Fibroblast of lung (primary cell): ENCODE results near the gene FAM227A. TPM values are rescaled to one million over a fixed set of nuclear protein-coding genes. Genes with fewer than 3 reads are reported as not detected.

Experiments used
- DNase-seq, 2 donors: peaks; one replicate each; pipeline versions ENCODE4 v3.0.0 to v3.0.0-alpha.2; 2010; ENCODE audit warnings: low read depth in 2 of 2
- H2AFZ ChIP-seq: 2 replicates; pipeline ENCODE4 v1.5.1; 2012; ENCODE audit warnings: low read length, control low read depth, inconsistent platforms
- H3K27ac ChIP-seq: 2 replicates; pipeline ENCODE4 v1.5.1; 2011; ENCODE audit warnings: low read length, control low read depth; ENCODE audit not compliant: insufficient read depth
- H3K27me3 ChIP-seq: 2 replicates; pipeline ENCODE4 v1.5.1; 2011; ENCODE audit warnings: mild to moderate bottlenecking, low read length; ENCODE audit not compliant: control insufficient read depth, insufficient read depth
- H3K36me3 ChIP-seq: 2 replicates; pipeline ENCODE4 v1.5.1; 2011; ENCODE audit warnings: low read length; ENCODE audit not compliant: control insufficient read depth, insufficient read depth
- H3K4me1 ChIP-seq: 2 replicates; pipeline ENCODE4 v1.5.1; 2011; ENCODE audit warnings: low read length; ENCODE audit not compliant: control insufficient read depth, insufficient read depth; ENCODE audit errors: extremely low read depth
- H3K4me2 ChIP-seq: 2 replicates; pipeline ENCODE4 v1.5.1; 2011; ENCODE audit warnings: low read length, control low read depth; ENCODE audit not compliant: insufficient read depth; ENCODE audit errors: extremely low read depth
- H3K4me3 ChIP-seq, 4 experiments: fragments of 200-600 bp in 1 of 4; sonication (generic) in 1 of 4; replicated peaks in 1 of 4; 2 replicates each; pipeline ENCODE4 v1.5.1; 2011 to 2016; ENCODE audit warnings: low read length in 4 of 4, low read depth in 3 of 4, mild to moderate bottlenecking in 3 of 4, control low read depth in 2 of 4, inconsistent platforms in 1 of 4, mixed read lengths in 1 of 4; ENCODE audit not compliant: insufficient read depth in 1 of 4; ENCODE audit errors: control extremely low read depth in 1 of 4
- H3K79me2 ChIP-seq: 2 replicates; pipeline ENCODE4 v1.5.1; 2012; ENCODE audit warnings: mild to moderate bottlenecking, low read length, inconsistent platforms; ENCODE audit not compliant: control insufficient read depth, insufficient read depth
- H3K9ac ChIP-seq: 2 replicates; pipeline ENCODE4 v1.5.1; 2011; ENCODE audit warnings: mild to moderate bottlenecking, low read length, control low read depth; ENCODE audit not compliant: insufficient read depth
- H3K9me3 ChIP-seq: 2 replicates; pipeline ENCODE4 v1.5.1; 2012; ENCODE audit warnings: low read depth, low read length; ENCODE audit not compliant: control insufficient read depth, insufficient read depth
- H4K20me1 ChIP-seq: 2 replicates; pipeline ENCODE4 v1.5.1; 2011; ENCODE audit warnings: low read length; ENCODE audit not compliant: control insufficient read depth, insufficient read depth; ENCODE audit errors: extremely low read depth
- EZH2 ChIP-seq: IDR thresholded peaks from 2 replicates; pipeline ENCODE4 v1.5.1; 2012; ENCODE audit warnings: low read length, control low read depth, mild to moderate bottlenecking; ENCODE audit errors: missing control alignments
- polyA plus RNA-seq, 2 donors: library from polyadenylated mRNA; depleted of rRNA in 1 of 2; stranded (reverse) in 1 of 2; unstranded in 1 of 2; fragments of >200 nt; gene quantifications; 2 replicates each; pipeline ENCODE4 v1.2.1, GENCODE V29; 2011 to 2012; ENCODE audit warnings: missing spikeins in 1 of 2
- total RNA-seq: library from RNA; depleted of rRNA; stranded (reverse); fragments of >200 nt; gene quantifications from 2 replicates; pipeline ENCODE4 v1.2.1, GENCODE V29; 2014
- TF ChIP-seq, protein P1 (sequence below), 2 donors: IDR thresholded peaks in 1 of 2; conservative IDR thresholded peaks in 1 of 2; 1 replicate in 1 of 2; 2 replicates in 1 of 2; pipeline ENCODE4 v1.5.1; 2011 to 2012; ENCODE audit warnings: low read length in 2 of 2, control low read depth in 1 of 2, inconsistent platforms in 1 of 2, low read depth in 1 of 2, mild to moderate bottlenecking in 1 of 2

The FAM227A gene
- total and polyA plus RNA-seq, 2 donors (not counting 1 experiment from before 2014, with no cell fraction given), result 0.66 to 0.69 TPM

DNA sequence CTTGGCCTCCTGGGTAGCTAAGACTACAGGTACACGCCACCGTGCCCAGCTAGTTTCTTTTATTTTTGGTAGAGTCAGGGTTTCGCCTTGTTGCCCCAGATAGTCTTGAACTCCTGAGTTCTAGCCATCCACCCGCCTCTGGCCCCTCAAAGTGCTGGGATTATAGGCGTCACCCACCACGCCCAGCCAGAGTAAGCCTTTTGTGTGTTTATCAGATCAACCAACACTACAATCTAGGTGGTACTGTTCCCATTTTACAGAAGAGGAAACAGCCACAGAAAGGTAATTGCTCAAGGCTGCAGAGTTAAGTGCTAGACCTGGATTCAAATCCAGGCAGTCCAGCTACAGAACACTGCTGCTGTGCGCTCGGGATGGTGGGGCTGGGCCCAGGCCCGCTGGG is 28.7 kb upstream of the FAM227A start:
- H3K4me1 ChIP-seq, result peaks cover 3% of the 10 kb centered on the region
- peaks cover 12% of the 10 kb centered on the region for H3K79me2 ChIP-seq
- no peaks in the 10 kb centered on the region for H3K9me3 ChIP-seq
- no peak for DNase-seq
- H3K4me2 ChIP-seq, result no peak overlapping the region
- H2AFZ ChIP-seq, result no peak overlapping the region
- TF ChIP-seq EZH2, result no peak
- no peaks in the 10 kb centered on the region for H3K27me3 ChIP-seq
- H3K4me3 ChIP-seq, result no peak overlapping the region
- H3K9ac ChIP-seq, result no peak overlapping the region
- no peaks in the 10 kb centered on the region for H4K20me1 ChIP-seq
- H3K36me3 ChIP-seq, result peaks cover 26% of the 10 kb centered on the region
- no peak overlapping the region for H3K27ac ChIP-seq

DNA sequence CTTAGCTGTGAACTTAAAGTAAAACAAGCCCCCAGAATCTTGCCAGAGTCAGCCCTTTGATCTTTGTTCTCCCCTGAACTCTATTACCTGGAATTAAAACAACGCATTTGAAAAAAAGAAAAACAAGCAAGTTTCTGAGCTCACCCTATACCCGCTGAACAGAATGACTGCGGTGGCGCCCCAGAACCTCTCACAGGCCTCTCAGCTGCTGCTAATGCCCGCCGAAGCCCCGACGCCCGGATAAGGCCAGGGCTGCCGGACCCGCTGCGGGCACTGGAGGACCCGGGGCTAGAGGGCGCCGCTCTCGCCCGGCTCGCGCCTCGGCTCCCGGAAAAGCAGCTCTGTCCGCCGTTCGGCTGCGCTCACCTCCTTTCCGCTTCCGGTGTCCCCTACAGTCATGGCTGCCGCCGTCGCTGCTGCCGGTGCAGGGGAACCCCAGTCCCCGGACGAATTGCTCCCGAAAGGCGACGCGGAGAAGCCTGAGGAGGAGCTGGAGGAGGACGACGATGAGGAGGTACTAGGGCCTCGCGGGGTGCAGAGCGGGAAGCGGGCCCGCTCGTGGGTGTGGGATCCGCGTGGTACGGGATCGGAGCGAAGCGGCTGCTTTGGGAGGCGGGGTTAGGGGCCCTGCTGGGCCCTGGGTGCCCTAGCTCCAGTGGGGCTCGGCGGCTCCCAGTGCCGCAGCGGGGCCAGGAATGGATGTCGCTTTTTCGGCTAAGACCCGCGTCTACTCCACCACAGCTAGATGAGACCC is 25.6 kb upstream of the FAM227A start, which contains the start of gene TOMM22:
Gene TOMM22 (plus strand): TSS at position 376 of the 754 bp plus-strand sequence. CDS start 22 bp downstream, at position 398.
- H3K4me2 ChIP-seq, result peak within 1 kb of the TSS; percentile 83
- no peaks in the 10 kb centered on the region for H3K9me3 ChIP-seq
- peaks cover 3% of the 10 kb centered on the region for H3K4me1 ChIP-seq
- DNase-seq, result peak; percentile 82 to 86
- no peaks in the 10 kb centered on the region for H4K20me1 ChIP-seq
- no peaks in the 10 kb centered on the region for H3K27me3 ChIP-seq
- peaks cover 12% of the 10 kb centered on the region for H3K79me2 ChIP-seq
- peak within 1 kb of the TSS; percentile 93 for H2AFZ ChIP-seq
- peak within 1 kb of the TSS; percentile 84 for H3K9ac ChIP-seq
- H3K36me3 ChIP-seq, result peaks cover 16% of the 10 kb centered on the region
- peak within 1 kb of the TSS; percentile 61 for H3K27ac ChIP-seq
- peak within 1 kb of the TSS; percentile 81 to 97 (median 90) for H3K4me3 ChIP-seq
- no peak for TF ChIP-seq EZH2
- TF ChIP-seq, protein P1, sequence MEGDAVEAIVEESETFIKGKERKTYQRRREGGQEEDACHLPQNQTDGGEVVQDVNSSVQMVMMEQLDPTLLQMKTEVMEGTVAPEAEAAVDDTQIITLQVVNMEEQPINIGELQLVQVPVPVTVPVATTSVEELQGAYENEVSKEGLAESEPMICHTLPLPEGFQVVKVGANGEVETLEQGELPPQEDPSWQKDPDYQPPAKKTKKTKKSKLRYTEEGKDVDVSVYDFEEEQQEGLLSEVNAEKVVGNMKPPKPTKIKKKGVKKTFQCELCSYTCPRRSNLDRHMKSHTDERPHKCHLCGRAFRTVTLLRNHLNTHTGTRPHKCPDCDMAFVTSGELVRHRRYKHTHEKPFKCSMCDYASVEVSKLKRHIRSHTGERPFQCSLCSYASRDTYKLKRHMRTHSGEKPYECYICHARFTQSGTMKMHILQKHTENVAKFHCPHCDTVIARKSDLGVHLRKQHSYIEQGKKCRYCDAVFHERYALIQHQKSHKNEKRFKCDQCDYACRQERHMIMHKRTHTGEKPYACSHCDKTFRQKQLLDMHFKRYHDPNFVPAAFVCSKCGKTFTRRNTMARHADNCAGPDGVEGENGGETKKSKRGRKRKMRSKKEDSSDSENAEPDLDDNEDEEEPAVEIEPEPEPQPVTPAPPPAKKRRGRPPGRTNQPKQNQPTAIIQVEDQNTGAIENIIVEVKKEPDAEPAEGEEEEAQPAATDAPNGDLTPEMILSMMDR (conservative IDR thresholded peaks at IDR 0.05 in 1 of 2, IDR thresholded peaks at IDR 0.05 in 1 of 2; ENCODE audit: low read depth in 1 of 2, low read length in 2 of 2), result peak; percentile 42 to 62

DNA sequence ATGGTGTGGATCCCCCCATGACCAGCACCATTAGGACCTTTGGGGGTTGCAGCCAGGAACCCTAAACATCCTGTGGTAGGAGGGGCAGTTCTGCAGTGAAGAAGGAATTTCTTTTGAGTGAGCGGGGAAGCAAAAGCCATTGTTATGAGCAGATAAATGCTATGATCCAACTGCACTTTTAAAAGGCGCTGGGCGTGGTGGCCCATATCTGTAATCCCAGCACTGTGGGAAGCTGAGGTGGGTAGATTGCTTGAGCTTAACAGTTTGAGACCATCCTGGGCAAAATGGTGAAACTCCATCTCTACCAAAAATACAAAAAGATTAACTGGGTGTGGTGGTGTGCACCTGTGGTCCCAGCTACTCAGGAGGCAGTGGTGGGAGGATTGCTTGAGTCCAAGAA is 19.6 kb upstream of the FAM227A start:
- H3K9me3 ChIP-seq, result no peaks in the 10 kb centered on the region
- H3K27me3 ChIP-seq, result no peaks in the 10 kb centered on the region
- H3K36me3 ChIP-seq, result peaks cover 7% of the 10 kb centered on the region
- DNase-seq, result no peak
- H3K4me2 ChIP-seq, result no peak overlapping the region
- no peak overlapping the region for H3K9ac ChIP-seq
- TF ChIP-seq EZH2, result no peak
- TF ChIP-seq, protein P1 (conservative IDR thresholded peaks at IDR 0.05 in 1 of 2, IDR thresholded peaks at IDR 0.05 in 1 of 2; ENCODE audit: low read depth in 1 of 2, low read length in 2 of 2), result no peak
- no peak overlapping the region for H2AFZ ChIP-seq
- no peaks in the 10 kb centered on the region for H3K4me1 ChIP-seq
- H3K79me2 ChIP-seq, result no peaks in the 10 kb centered on the region
- no peak overlapping the region for H3K4me3 ChIP-seq
- no peaks in the 10 kb centered on the region for H4K20me1 ChIP-seq
- no peak overlapping the region for H3K27ac ChIP-seq
